A549 (cell line): ENCODE measurements around the gene HS3ST3B1.

ENCODE experiments used
- CBX2 ChIP-seq: fragments of 200-600 bp; sonication (generic); IDR thresholded peaks from 2 replicates; pipeline ENCODE4 v1.6.1; 2016; ENCODE audit warnings: low read depth, mild to moderate bottlenecking, borderline replicate concordance
- HDAC2 ChIP-seq: fragments of 200-600 bp; sonication (generic); IDR thresholded peaks from 2 replicates; pipeline ENCODE4 v1.6.1; 2016
- NR3C1 ChIP-seq: fragments of >200 bp; sonication (Bioruptor Twin); formaldehyde crosslinking; IDR thresholded peaks from 3 replicates; pipeline ENCODE4 v1.6.1; 2017
- PBX3 ChIP-seq: IDR thresholded peaks from 2 replicates; pipeline ENCODE4 v1.6.1; 2012
- POLR2A ChIP-seq: IDR thresholded peaks from 2 replicates; pipeline ENCODE4 v1.6.1; 2012; ENCODE audit warnings: mild to moderate bottlenecking, low read length
- RNF2 ChIP-seq: fragments of 200-600 bp; sonication (generic); IDR thresholded peaks from 2 replicates; pipeline ENCODE4 v1.6.1; 2016; ENCODE audit warnings: low read depth, mild to moderate bottlenecking, antibody characterized with exemption, moderate library complexity, borderline replicate concordance
- TF ChIP-seq, protein P1 (sequence below): fragments of >200 bp; sonication (Bioruptor Twin); formaldehyde crosslinking; IDR thresholded peaks from 3 replicates; pipeline ENCODE4 v1.5.1; 2016
- TF ChIP-seq, protein P2 (sequence below): IDR thresholded peaks from 2 replicates; pipeline ENCODE4 v1.6.1; 2012; ENCODE audit warnings: low read depth, borderline replicate concordance
- TF ChIP-seq, protein P3 (sequence below): fragments of >200 bp; sonication (Bioruptor Twin); formaldehyde crosslinking; IDR thresholded peaks from 3 replicates; pipeline ENCODE4 v1.6.1; 2016

GRCh38 chr17:14294876-14295275, 6.0 kb upstream of the HS3ST3B1 start:
- no peak for TF ChIP-seq POLR2A
- TF ChIP-seq, protein P1, sequence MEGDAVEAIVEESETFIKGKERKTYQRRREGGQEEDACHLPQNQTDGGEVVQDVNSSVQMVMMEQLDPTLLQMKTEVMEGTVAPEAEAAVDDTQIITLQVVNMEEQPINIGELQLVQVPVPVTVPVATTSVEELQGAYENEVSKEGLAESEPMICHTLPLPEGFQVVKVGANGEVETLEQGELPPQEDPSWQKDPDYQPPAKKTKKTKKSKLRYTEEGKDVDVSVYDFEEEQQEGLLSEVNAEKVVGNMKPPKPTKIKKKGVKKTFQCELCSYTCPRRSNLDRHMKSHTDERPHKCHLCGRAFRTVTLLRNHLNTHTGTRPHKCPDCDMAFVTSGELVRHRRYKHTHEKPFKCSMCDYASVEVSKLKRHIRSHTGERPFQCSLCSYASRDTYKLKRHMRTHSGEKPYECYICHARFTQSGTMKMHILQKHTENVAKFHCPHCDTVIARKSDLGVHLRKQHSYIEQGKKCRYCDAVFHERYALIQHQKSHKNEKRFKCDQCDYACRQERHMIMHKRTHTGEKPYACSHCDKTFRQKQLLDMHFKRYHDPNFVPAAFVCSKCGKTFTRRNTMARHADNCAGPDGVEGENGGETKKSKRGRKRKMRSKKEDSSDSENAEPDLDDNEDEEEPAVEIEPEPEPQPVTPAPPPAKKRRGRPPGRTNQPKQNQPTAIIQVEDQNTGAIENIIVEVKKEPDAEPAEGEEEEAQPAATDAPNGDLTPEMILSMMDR = no peak
- no peak for TF ChIP-seq NR3C1
- TF ChIP-seq, protein P2, sequence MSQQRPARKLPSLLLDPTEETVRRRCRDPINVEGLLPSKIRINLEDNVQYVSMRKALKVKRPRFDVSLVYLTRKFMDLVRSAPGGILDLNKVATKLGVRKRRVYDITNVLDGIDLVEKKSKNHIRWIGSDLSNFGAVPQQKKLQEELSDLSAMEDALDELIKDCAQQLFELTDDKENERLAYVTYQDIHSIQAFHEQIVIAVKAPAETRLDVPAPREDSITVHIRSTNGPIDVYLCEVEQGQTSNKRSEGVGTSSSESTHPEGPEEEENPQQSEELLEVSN = no peak
- TF ChIP-seq, protein P3, sequence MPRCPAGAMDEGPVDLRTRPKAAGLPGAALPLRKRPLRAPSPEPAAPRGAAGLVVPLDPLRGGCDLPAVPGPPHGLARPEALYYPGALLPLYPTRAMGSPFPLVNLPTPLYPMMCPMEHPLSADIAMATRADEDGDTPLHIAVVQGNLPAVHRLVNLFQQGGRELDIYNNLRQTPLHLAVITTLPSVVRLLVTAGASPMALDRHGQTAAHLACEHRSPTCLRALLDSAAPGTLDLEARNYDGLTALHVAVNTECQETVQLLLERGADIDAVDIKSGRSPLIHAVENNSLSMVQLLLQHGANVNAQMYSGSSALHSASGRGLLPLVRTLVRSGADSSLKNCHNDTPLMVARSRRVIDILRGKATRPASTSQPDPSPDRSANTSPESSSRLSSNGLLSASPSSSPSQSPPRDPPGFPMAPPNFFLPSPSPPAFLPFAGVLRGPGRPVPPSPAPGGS = no peak
- no peak for TF ChIP-seq PBX3
- TF ChIP-seq HDAC2 = no peak
- no peak for TF ChIP-seq CBX2
- TF ChIP-seq RNF2 = no peak
